GM20000 (cell line): ENCODE data around the gene DEFB124.
"Not testable (repeated sequence)": the region's sequence is repeated elsewhere in the genome, so short reads cannot be mapped to it uniquely, and the experiment has no call there.

Experiments
- DNase-seq: peaks from one replicate; pipeline ENCODE4 v3.0.0; 2012; ENCODE audit warnings: low spot score
- CTCF ChIP-seq: IDR thresholded peaks from 2 replicates; pipeline ENCODE4 v1.5.1; 2012; ENCODE audit warnings: mild to moderate bottlenecking, control low read depth; ENCODE audit errors: extremely low read depth, missing control alignments

Gene DEFB124, protein sequence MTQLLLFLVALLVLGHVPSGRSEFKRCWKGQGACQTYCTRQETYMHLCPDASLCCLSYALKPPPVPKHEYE

DNA sequence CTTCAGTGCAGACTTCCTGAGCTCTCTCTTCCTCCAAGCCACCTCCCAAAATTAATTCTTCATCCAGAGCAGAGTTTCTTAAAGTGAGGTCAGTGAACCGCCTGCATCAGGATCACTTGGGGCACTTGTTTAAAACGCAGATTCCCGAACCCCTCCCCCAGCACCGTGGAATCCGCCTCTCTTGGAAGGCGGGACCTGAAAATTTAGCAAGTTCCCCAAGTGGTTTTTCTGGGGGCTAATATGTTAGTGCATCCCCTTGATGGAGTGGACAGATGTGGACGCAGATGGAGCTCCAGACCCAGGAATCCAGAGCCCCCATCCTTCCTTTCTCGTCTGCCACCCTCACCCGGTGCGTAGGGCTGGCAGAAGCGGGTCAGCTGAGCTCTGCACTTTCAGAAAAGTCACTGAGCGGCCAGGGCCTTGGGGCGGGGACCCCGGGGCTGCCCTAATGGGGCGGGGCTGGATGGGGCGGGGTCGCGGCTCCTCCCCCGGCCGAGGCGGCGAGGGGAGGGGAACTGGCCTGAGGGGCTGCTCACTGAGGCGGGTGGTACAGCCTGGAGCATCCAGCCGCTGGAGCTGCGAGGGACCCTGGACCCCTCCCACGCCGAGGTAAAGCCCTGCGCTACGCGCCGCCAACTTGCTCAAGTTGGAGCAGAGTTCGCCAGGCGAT, at the start of gene DEFB124, which contains the start of gene REM1:
DEFB124 (minus strand) TSS at position 370 of the 670 bp plus-strand sequence. CDS start 2,114 bp downstream, outside the sequence.
REM1 (plus strand) TSS at position 531 of the 670 bp plus-strand sequence. CDS start 1,158 bp downstream, outside the sequence.
- no peak for DNase-seq
- no peak for TF ChIP-seq CTCF

GRCh38 chr20:31523361-31524283, 48.7 kb upstream of the DEFB124 start:
- TF ChIP-seq CTCF = no peak
- DNase-seq = no peak

- no peak for TF ChIP-seq CTCF
- DNase-seq = no peak
Observed at GRCh38 chr20:31522731-31523130, 47.8 kb upstream of the DEFB124 start.

DNA sequence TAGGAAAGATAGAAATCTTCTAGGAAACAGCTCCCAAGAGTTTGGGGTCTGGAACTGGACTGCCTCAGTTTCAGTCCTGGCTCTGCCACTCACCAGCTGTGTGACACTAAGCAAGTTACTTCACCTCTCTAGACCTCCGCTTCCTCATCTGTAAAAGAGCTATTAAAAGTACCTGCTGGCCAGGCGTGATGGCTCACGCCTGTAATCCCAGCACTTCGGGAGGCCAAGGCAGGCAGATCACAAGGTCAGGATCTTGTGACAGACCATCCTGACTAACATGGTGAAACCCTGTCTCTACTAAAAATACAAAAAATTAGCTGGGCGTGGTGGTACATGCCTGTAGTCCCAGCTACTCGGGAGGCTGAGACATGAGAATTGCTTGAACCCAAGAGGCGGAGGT, 46.3 kb upstream of the DEFB124 start:
- not testable (repeated sequence) for DNase-seq

DNA sequence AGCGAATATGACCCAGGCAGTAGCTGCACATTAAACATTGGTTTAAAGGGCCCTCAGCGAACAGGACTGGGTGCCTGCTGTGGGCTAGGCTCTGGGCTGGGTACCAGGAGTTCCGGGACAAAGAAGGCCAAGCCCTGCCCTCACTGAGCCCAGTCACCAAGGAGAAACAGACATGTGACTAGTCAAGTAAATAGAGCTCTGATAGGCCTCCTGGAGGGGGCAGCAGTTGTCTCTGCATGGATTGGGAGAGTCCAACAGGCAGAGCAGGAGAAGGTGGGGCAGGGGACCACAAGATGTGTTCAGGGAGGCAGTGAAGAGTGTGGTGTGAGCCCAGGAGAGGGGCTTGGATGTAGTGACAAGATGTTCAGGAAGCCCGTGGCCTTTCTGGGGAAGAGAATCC, 42.4 kb upstream of the DEFB124 start:
- no peak for TF ChIP-seq CTCF
- DNase-seq = no peak

DNA sequence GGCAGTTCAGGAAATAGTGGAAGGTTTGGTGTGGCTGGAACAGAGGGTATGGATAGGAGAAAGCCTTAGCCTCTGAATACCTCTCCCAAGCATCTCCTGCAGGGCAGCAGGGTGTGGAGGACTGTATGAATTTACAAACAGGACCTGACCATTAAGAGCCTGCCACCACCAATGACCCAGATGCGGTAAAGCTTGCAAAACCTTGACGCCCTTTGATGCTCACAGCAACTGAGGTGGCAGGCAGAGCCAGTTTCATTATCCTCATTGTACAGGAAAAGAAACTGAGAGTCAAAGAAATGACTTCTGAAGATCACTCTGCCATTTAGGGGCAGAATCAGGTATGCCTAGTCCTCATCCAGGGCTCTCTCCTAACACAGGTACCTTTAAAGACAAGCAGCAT, 41.7 kb upstream of the DEFB124 start:
- TF ChIP-seq CTCF = no peak

GRCh38 chr20:31516166-31516565, 41.2 kb upstream of the DEFB124 start:
- no peak for TF ChIP-seq CTCF

More for the DNA sequence above, 41.7 kb upstream of the DEFB124 start:
- no peak for DNase-seq

DNA sequence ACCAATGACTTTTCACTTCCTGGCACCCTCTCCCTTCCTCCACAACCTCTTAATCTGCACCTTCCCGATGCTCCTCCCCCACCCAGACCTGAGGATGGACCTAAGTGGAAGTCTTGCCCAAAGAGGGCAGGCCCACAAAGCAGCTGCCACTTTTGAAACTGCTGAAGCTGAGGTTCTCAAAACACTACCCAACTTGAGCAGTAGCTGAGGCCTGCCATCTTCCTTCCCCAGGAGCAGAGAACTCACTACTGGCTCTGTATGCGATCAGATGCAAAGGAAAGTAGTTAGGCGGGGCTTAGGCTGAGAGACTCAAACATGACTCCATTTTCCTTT, 40.8 kb upstream of the DEFB124 start:
- no peak for DNase-seq
- TF ChIP-seq CTCF = no peak

More at GRCh38 chr20:31516166-31516565, 41.2 kb upstream of the DEFB124 start:
- no peak for DNase-seq
